Stimulated activated CD4-positive, alpha-beta T cell treated with anti-CD3 and anti-CD28 coated beads, Interleukin-4, amount 100 ng/mL, for 24 hours (primary cell): ENCODE measurements around the gene ITIH1.
"Not testable (repeated sequence)": the region's sequence is repeated elsewhere in the genome, so short reads cannot be mapped to it uniquely, and the experiment has no call there.

Experiments
- DNase-seq: peaks from one replicate; pipeline ENCODE4 v3.0.0-alpha.2; 2020

ITIH1 gene

DNA sequence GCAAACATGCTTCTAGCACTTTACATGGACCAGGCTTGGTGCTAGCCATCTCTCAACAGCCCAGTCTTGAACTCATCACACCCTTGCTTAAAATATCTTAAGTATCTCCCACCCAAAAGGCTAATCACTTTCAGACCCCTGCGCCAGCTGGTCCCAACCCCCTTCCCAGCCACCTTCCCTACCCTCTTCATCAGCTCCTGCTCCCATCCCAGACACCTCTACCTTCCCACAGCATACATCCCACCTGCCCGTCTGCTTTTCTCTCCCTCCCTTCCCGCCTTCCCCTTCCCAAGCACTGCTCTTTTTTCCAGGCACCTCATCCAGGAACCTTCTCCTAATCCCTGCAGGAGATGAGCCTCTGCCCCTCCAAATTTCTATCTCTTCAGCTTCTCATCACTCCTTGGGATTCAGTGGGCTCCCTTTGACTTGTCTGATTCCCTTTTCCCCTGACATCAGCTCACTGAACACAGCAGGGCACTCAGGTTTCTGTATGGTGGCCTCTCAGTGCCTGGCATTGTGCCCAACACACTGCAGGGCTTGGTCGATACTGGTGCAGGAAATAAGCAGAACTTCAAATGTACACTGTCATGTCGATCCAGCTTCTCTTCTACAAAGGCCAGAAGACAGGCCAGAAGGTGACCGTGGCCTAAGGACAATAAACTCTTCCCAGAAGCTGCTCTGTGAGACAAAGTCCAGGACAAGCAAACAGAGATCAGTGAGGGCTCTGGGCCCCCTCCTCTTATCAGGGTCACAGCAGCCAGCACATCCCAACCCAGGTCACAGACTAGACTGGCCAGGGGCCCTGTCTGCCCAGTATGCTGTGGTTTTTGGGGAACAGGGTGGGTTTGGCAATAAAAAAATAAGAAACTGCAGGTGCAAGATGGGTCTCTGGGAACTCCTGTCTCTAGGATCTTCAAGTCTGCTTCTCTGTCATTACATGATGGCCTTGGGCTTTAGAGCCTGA is 2.2 kb upstream of the ITIH1 start:
- DNase-seq: no peak

- DNase-seq: no peak
Observed at GRCh38 chr3:52775877-52776276, 1.5 kb upstream of the ITIH1 start.

- DNase-seq: not testable (repeated sequence)
Observed at GRCh38 chr3:52776486-52776885, 913 bp upstream of the ITIH1 start.

- no peak for DNase-seq
Observed at GRCh38 chr3:52777959-52778805, 783 bp downstream of the ITIH1 start.

- no peak for DNase-seq
Observed at GRCh38 chr3:52779011-52779836, 1.8 kb downstream of the ITIH1 start.

GRCh38 chr3:52779837-52780585 is 2.6 kb downstream of the ITIH1 start:
- DNase-seq: no peak

DNA sequence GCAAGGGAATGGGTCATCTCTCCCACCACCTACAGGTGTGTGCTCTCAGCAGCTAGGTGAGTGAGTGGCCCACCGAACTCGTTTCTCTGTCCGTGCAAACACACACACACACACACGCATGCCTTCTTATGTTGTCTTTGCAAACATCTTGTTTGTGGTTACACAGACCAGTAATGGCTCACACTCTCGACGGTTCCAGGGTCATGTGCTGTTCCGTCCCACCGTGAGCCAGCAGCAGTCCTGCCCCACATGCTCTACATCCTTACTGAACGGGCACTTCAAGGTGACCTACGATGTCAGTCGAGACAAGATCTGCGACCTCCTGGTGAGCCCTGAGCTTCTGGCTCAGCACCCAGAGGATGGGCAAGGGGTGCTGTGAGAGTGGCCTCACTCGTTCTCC is 4.3 kb downstream of the ITIH1 start:
- DNase-seq: no peak

GRCh38 chr3:52782412-52783210 is 5.2 kb downstream of the ITIH1 start:
- DNase-seq: no peak

DNA sequence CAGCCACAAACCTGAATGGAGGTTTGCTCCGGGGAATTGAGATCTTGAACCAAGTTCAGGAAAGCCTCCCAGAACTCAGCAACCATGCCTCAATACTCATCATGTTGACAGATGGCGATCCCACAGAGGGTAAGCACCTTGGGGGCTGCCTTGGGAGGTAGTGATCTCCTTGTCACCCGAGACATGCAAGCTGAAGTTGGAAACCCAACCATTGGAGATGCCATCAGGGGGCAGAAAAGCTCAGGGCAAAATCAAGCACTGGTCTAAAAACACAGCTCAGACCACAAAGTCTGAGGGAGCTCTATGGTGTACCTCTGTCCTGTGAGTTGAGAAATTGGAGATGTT is 5.8 kb downstream of the ITIH1 start:
- no peak for DNase-seq

- DNase-seq: no peak
Observed at GRCh38 chr3:52784021-52784621, 6.7 kb downstream of the ITIH1 start.

DNA sequence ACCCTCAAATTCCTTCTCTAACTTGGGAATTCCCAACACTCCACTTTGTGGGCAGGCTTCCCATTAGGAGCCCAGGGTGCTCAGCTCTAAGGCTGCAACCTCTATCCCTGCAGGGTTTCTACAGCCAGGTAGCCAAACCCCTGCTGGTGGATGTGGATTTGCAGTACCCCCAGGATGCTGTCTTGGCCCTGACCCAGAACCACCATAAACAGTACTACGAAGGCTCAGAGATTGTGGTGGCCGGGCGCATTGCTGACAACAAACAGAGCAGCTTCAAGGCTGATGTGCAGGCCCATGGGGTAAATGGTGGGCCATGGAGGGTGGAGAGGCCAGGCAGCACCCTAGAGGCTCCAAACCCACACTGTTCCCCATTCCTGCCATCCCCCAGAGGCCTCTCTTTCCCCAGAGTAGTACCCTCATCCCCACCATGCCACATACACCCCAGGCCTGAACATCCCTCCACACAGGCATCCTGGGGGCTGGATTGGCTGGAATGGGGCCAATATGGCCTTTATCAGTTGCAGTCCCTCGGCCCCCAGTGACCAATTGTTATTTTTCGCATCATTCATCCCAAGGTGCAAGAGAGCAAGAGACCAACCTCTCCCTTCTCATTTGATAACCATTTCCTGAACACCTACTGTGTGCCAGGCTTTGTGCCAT is 7.7 kb downstream of the ITIH1 start:
- DNase-seq: no peak

DNA sequence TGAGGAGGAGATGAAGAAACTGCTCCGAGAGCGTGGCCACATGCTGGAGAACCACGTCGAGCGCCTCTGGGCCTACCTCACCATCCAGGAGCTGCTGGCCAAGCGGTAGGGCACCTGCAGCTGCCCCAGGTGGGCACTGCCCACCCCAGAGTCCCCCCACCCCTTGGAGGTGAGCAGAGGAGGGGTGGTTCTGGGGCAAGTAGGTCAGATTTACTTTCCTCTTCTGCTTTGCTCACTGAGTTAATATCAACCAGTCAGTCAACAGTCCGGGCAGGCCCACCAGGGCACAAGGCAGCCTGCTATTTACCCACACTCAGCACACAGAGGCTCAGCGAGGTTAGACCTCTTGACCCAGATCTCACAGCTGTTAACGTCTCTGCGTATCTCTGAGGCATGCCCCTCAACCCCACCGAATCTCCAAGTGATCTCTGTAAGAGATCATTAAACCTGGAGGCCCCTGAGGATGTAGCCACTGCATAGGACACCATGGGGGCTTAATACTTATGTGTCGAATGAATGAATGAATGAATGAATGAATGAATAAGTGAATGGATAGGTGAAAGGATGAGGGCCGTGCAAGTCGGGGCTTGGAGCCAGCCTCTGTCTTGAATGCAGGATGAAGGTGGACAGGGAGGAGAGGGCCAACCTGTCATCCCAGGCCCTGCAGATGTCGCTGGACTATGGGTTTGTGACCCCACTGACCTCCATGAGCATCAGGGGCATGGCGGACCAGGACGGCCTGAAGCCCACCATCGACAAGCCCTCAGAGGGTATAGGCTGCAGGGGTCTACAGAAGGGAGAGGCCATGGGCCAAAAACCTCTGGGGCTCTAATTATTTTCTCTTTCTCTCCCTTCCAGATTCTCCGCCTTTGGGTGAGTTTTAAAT is 9.2 kb downstream of the ITIH1 start:
- DNase-seq: no peak

DNA sequence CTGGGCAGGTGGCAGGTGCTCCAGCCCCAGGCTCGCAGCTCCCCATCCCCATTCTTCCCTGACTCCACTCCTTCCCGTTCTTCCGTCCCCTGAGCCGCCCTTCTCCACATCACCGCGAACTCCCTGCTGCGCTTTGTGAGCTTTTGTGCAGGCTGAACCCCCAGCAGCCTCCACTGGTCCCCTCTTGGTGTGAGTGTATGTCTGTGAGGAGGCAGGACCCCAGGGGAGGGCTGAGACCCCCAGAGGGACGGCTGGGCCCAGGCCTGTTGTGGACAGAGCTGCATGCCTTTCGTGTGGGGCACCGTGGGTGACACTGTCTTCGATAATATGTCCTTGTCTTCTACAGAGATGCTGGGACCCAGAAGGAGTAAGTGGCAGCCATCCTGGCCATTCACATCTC is 9.8 kb downstream of the ITIH1 start:
- DNase-seq: no peak

DNA sequence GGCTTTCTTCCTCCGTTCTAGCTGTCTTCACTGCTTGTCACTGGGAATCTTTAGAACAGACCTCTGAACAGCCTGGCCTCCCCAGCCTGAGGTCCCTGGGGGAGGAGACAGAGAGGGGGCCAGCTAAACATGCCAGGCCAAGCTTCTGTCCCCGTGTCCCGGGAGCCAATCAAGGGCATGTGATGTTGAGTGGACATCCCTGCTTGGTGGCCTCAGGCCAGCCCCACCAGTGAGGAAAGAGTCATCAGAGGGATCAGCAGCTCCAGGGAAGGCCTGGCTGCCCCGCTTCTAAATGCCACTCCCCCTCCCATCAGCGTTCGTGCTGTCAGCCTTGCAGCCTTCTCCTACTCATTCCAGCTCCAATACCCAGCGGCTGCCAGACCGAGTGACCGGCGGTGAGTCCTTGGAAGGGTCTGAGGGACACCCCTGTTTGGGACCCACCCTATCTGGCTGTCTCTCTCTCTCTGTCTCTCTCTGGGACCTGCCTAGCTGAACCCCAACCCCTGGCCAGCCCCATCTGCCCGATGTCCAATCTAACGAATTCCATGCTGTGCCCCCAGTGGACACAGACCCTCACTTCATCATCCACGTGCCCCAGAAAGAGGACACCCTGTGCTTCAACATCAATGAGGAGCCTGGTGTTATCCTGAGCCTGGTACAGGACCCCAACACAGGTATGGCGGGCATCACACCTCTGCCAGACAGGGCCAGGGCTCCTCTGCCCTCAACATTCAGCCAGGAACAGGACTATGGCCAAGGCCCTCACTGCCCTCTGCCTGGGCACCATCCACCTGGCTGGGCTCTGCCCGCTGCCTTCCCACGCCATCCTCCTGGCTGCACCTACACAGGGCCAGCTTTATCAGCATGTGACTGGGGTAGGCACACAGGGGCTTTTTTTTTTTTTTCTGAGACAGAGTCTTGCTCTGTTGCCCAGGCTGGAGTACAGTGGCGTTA is 10.6 kb downstream of the ITIH1 start:
- DNase-seq: no peak

DNA sequence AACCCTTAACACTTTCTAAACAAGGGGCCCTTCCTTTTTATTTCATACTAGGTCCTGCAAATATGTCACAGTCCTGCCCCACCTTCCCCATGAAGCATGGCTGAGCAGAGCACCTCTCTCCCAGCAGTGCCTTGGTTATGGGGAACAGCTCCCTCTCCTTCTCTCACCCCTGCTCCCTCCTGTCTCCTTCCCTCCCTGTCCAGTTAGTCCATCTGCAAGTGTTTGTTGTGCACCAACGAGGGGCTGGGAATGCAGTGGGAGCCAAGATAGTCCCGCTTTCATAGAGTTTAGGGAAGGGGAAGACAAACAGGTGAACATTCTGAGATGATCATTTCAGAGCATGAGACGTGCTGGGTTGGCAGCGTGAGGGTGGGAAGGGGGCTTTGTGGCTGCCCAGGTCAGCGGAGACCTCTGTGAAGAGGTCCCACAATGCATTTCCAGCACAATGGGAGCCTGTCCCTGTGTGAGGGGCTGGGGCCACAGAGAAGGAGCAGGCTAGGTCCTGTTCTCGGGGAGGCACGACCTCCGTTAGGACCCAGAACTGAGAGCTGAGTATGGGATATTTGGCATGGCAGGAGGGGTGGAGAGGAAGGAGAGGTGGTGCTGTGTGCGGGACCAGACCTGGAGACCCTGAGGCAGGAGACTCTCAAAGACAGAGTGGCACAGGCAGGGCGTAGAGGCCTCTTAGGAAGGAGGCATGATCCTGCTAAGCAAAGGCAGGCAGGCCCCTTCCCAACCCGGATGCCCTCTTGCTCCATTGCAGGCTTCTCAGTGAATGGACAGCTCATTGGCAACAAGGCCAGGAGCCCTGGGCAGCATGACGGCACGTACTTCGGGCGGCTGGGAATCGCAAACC is 11.7 kb downstream of the ITIH1 start:
- no peak for DNase-seq

DNA sequence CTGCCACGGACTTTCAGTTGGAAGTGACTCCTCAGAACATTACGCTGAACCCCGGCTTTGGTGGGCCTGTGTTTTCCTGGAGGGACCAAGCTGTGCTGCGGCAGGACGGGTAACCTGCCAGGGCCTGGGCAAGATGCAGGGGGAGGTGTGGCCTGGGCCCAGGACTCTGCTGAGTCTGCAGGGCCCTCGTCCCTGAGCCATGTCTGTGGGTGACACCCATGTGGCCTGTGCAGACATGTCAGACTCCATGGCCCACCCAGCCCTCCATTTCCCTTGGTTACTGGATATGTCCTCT is 12.3 kb downstream of the ITIH1 start:
- DNase-seq: no peak

- DNase-seq: no peak
Observed at GRCh38 chr3:52790337-52790736, 12.9 kb downstream of the ITIH1 start.
